Gastrocnemius medialis (tissue), 4 donors: ENCODE measurements around the gene SEMA4F.

Experiments used
- POLR2A ChIP-seq, 2 donors: fragments of 450-650 bp; IDR thresholded peaks; one replicate each; pipeline ENCODE4 v1.6.1; 2017; ENCODE audit warnings: antibody characterized with exemption in 2 of 2, mild to moderate bottlenecking in 2 of 2, moderate library complexity in 2 of 2
- TF ChIP-seq, protein P1 (sequence below), 5 experiments: fragments of 450-650 bp in 3 of 5; fragments of 200-600 bp in 2 of 5; sonication (generic) in 2 of 5; IDR thresholded peaks in 4 of 5; conservative IDR thresholded peaks in 1 of 5; 1 replicate in 4 of 5; 2 replicates in 1 of 5; pipeline ENCODE4 v1.5.1; 2016 to 2019; ENCODE audit warnings: antibody characterized with exemption in 5 of 5, mild to moderate bottlenecking in 3 of 5, moderate library complexity in 3 of 5

DNA sequence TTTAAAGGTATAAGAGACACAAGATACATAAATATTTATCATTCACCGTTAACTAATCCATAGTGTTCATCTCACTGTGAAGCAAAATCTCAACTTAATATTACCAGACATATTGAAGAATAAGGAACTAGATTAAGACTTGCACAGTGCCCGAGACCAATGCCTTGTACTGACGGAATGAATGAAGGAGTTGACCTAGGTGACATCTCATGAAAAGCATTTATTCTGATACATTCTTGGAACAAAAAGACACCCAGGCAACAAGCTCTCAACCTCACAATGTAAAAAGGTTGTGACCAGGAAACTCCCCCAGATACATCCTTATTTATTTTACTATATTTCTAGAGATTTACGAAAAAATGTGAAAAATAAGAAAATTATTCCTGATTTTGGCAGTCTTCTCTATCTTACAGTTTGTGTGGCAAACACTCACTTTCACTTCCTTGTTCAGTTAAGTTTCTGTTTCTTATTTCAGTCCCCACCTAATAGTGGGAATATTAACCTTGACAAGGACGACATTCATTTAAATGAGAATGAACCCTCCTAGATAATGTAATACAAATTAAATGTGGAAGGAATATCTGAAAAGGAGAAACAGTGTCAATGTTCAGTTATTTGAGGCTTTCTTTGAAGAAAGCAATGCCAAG, 34.3 kb upstream of the SEMA4F start:
- TF ChIP-seq POLR2A (IDR thresholded peaks at IDR 0.05): no peak
- TF ChIP-seq, protein P1, sequence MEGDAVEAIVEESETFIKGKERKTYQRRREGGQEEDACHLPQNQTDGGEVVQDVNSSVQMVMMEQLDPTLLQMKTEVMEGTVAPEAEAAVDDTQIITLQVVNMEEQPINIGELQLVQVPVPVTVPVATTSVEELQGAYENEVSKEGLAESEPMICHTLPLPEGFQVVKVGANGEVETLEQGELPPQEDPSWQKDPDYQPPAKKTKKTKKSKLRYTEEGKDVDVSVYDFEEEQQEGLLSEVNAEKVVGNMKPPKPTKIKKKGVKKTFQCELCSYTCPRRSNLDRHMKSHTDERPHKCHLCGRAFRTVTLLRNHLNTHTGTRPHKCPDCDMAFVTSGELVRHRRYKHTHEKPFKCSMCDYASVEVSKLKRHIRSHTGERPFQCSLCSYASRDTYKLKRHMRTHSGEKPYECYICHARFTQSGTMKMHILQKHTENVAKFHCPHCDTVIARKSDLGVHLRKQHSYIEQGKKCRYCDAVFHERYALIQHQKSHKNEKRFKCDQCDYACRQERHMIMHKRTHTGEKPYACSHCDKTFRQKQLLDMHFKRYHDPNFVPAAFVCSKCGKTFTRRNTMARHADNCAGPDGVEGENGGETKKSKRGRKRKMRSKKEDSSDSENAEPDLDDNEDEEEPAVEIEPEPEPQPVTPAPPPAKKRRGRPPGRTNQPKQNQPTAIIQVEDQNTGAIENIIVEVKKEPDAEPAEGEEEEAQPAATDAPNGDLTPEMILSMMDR (IDR thresholded peaks at IDR 0.05 in 4 of 5, conservative IDR thresholded peaks at IDR 0.05 in 1 of 5): no peak
